Hematopoietic multipotent progenitor cell (in vitro differentiated cells): ENCODE measurements around the gene ADTRP. TPM values are rescaled to one million over a fixed set of nuclear protein-coding genes. Genes with fewer than 3 reads are reported as not detected.
"Not testable (repeated sequence)": the region's sequence is repeated elsewhere in the genome, so short reads cannot be mapped to it uniquely, and the experiment has no call there.

Source experiments
- DNase-seq, 3 donors: peaks; one replicate each; pipeline ENCODE4 v3.0.0-alpha.2; 2011 to 2015; ENCODE audit warnings: low read depth in 2 of 3, low spot score in 2 of 3
- total RNA-seq: library from RNA; depleted of rRNA; stranded (reverse); fragments of >200 nt; gene quantifications from one replicate; pipeline ENCODE4 v1.2.3, GENCODE V29; 2012

The ADTRP gene
- total RNA-seq, 1 donor: not detected

- no peak for DNase-seq
Measured at GRCh38 chr6:11702500-11703130, 76.0 kb downstream of the ADTRP start.

GRCh38 chr6:11702089-11702488 is 76.5 kb downstream of the ADTRP start:
- DNase-seq: no peak

DNA sequence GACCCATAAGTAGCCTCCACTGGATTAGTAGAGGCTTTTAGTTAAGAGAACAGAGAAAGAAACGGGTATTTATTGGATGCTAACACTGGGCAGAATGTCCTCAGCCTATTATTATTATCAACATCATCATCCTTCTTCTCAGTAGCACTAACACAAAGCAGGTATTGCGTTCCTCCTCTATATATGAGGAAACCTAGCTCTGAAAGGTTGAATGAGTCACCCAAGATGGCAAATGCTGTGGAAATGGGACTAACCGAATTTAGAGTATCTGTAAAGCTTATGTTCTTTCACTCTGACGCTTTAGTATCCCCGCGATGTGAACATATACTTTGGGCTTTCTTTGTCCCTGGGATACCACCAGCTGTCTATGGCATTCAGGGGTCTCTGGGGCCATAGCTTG is 77.0 kb downstream of the ADTRP start:
- DNase-seq: no peak

DNA sequence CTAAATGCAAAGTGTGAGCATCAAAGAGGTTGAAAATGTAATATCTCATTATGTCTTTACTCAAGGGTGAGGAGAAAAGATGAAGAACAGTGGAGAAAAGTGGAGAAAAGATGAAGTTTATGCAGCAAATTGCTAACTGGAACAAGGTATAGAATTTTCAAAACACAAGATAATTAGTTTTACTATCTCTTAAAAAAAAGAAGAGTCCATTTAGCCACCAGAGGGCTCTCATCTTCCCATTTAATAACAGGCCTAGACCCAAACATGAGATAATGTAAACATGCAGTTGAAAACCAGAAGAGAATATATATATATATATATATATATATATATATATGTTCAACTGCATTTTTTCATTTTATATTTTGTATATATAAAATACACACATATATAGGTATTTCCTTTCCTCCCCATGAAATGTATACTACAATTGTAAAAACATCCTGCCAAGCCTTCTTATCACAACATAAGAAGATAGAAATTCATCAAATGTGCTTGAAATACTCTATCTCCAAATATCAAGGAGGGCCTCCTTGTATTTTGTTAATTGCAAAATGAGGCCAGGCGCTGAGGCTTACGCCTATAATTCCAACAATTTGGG is 78.4 kb downstream of the ADTRP start:
- peak in 2 of 3 donors; percentile 46 to 76 for DNase-seq

DNA sequence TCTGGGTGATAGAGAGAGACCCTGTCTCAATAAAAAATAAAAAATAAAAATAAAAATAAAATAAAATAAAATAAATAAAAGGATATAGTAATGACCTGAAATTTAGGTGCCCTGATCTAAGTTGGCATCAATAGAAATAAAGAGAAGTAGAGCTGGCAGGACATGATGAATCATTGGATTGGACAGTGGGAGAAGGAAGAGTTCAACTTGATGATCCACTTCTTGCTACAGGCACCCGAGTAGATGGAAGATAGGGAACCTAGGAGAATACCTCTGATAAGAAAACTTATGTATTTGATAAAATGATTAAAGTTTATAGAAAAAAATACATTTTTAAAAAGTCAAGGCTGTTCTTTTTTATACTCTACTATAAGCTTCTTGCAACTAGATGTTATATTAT is 79.0 kb downstream of the ADTRP start:
- DNase-seq: no peak

- peak in 2 of 3 donors; percentile 12 to 69 for DNase-seq
Measured at GRCh38 chr6:11692451-11693376, 85.9 kb downstream of the ADTRP start.

GRCh38 chr6:11689847-11690246 is 88.8 kb downstream of the ADTRP start:
- DNase-seq: no peak

DNA sequence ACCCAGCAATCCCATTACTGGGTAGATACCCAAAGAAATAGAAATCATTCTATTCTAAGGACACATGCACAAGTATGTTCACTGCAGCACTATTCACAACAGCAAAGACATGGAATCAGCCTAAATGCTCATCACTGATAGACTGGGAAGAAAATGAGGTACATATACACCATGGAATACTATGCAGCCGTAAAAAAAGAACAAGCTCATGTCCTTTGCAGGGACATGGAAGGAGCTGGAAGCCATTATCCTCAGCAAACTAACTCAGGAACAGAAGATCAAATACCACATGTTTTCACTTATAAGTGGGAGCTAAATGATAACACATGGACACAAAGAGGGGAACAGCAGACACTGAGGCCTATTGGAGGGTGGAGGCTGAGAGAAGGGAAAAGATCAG is 89.2 kb downstream of the ADTRP start:
- not testable (repeated sequence) for DNase-seq

DNA sequence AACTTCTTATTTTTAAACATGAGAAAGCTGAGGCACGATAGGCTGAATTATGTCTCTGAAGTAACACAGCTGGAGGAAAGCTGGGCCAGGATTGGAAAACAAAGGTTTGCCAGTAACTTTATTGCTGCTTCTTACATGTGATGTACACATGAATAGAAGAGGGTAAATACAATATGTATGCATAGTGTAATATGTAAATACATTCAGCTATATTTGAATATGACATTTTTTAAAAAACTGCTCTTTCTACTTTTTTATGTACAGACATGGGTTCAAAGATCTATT is 90.2 kb downstream of the ADTRP start:
- no peak for DNase-seq

DNA sequence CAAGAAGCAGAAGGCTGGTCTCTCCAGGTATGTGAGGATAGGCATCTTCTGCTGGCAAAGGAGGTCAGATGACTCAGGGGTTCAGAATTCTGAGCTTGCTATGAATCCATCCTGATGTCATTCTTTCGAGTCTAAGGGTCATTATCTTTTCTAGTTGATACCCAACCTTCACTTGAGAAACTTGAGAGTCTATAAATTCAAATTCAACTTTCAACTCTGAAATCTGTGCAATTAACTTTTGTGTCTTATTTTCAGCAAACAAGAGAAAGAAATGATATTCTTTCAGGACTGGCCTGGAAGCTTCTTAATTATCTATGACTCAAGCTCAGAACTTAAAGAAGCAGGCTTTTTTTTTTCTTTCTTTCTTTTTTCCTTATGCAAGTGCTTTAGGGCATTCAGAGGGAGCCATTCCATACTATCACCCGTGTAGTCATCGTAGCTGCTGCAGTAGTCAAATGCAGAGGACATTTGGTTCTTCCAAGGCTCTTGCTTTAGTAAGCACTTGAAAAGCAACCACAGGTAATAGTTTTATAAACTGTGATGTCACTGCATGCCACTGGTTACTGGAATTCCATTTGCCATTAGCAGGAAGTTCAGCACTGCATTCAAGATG is 93.0 kb downstream of the ADTRP start:
- DNase-seq: no peak

- DNase-seq: no peak
Measured at GRCh38 chr6:11684901-11685480, 93.6 kb downstream of the ADTRP start.

DNA sequence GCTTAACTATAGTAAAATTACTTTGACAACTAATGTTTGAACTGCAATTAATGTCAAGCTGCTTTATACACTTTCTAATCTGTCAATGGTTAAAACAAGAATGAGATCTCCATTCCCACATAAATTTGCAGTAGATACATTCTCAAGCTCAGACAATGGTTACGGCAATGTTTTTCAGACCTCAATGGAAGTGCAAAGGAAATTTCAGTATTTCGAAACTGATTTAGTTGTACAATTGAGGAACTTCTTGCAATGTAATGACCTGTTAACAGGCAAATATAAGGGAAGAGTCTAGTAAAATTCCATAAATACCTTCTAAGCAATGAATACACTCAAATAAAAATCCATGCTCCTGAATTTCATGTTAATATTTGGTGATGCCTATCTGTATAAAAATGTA is 94.7 kb downstream of the ADTRP start:
- DNase-seq: no peak

DNA sequence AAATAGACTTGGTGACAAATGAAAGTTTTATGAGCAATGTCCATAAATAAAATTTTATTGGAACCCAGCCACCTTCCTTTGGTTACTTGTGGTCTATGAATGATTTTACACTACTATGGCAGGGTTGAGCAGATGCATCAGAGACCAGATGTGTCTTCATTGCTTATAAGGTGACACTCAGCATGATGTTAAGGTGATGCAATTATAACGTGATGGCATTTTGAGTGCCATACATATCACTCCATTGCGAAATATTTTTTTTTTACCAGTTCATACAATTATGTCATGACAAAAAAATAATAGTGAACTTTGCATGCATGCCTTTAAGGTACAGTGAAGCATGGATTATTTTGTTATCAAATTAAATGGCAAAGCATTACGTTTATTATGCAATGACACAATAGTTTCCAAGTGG is 96.0 kb downstream of the ADTRP start:
- no peak for DNase-seq

- DNase-seq: no peak
Measured at GRCh38 chr6:11681770-11682169, 96.8 kb downstream of the ADTRP start.

DNA sequence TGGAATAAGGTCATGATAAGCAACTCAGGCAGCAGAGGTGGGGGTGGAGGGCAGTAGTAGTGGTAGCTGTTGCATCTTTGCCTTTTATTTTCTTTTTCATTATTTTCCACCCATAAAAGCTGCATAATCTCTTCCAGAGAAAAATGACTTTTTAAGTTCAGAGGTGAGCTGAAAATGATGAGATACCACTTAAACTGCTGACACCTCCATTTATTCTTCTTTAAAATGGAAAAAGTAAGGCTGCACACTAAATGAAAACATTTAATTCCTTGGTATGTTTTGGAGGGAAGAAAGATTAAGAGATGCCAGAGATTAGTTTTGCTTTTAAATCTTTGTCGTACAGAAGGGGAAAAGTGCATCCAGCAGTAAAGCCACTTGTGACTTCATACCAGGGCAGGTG is 97.2 kb downstream of the ADTRP start:
- DNase-seq: no peak

- DNase-seq: not testable (repeated sequence)
Measured at GRCh38 chr6:11680479-11680878, 98.1 kb downstream of the ADTRP start.

- DNase-seq: no peak
Measured at GRCh38 chr6:11679099-11679498, 99.5 kb downstream of the ADTRP start.

DNA sequence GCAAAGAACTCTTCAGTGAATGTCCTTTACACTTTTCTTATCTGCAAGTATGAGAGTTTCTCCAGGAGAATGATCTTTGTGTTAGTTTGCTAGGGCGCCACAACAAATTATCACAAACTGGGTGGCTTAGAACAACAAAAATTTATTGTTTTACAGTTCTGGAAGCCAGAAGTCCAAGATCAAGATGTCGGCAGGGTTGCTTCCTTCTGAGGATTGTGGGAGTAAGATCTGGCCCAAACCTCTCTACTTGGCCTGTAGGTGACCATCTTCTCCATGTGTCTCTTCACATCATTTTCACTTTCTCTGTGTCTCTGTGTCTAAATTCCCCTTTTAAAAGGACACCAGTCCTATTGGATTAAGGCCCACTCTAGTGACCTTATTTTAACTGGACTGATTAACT is 103.0 kb downstream of the ADTRP start:
- DNase-seq: no peak

GRCh38 chr6:11672669-11673068 is 105.9 kb downstream of the ADTRP start:
- no peak for DNase-seq

- DNase-seq: no peak
Measured at GRCh38 chr6:11672256-11672655, 106.3 kb downstream of the ADTRP start.

GRCh38 chr6:11669696-11670095 is 108.9 kb downstream of the ADTRP start:
- no peak for DNase-seq
